ENCODE measurements around the gene HMGN3. TPM values are rescaled to one million over a fixed set of nuclear protein-coding genes. Genes with fewer than 3 reads are reported as not detected.

The HMGN3 gene
- total RNA-seq, 2 experiments from 2014 or later: 52.3 to 53.6 TPM

GRCh38 chr6:79188107-79188506 is 46.4 kb downstream of the HMGN3 start:
- Mint-ChIP-seq H3K36me3 (no peaks in the 10 kb centered on the region), H3K4me1 (no peaks in the 10 kb centered on the region), H3K4me3 (no peak overlapping the region), H3K27ac (no peak overlapping the region), H3K9me3 (peaks cover 3% of the 10 kb centered on the region), H3K27me3 (peaks cover 7% of the 10 kb centered on the region)
- no peak for DNase-seq
- no peak for ATAC-seq (ENCODE audit: low read depth)
- POLR2A ChIA-PET: no interaction called here

- H3K4me3 Mint-ChIP-seq: no peak overlapping the region
- no peak overlapping the region for H3K27ac Mint-ChIP-seq
- no peaks in the 10 kb centered on the region for H3K4me1 Mint-ChIP-seq
- H3K36me3 Mint-ChIP-seq: no peaks in the 10 kb centered on the region
- peaks cover 3% of the 10 kb centered on the region for H3K9me3 Mint-ChIP-seq
- H3K27me3 Mint-ChIP-seq: peaks cover 7% of the 10 kb centered on the region
- POLR2A ChIA-PET: no interaction called here
- ATAC-seq (ENCODE audit: low read depth) (no peak), DNase-seq (no peak)
Measured at GRCh38 chr6:79186564-79186963, 47.9 kb downstream of the HMGN3 start.

GRCh38 chr6:79184641-79185040 is 49.8 kb downstream of the HMGN3 start:
- Mint-ChIP-seq H3K27ac (no peak overlapping the region), H3K4me1 (no peaks in the 10 kb centered on the region)
- POLR2A ChIA-PET: no interaction called here

GRCh38 chr6:79184086-79184485 is 50.4 kb downstream of the HMGN3 start:
- H3K4me3 Mint-ChIP-seq: no peak overlapping the region
- no peaks in the 10 kb centered on the region for H3K36me3 Mint-ChIP-seq
- POLR2A ChIA-PET: no interaction called here
- no peak overlapping the region for H3K27ac Mint-ChIP-seq
- H3K4me1 Mint-ChIP-seq: no peaks in the 10 kb centered on the region
- H3K9me3 Mint-ChIP-seq: no peaks in the 10 kb centered on the region
- no peak for ATAC-seq (ENCODE audit: low read depth)
- H3K27me3 Mint-ChIP-seq: peaks cover 5% of the 10 kb centered on the region
- DNase-seq: no peak

More at GRCh38 chr6:79184641-79185040, 49.8 kb downstream of the HMGN3 start:
- ATAC-seq (ENCODE audit: low read depth): no peak
- Mint-ChIP-seq H3K9me3 (no peaks in the 10 kb centered on the region), H3K36me3 (no peaks in the 10 kb centered on the region), H3K4me3 (no peak overlapping the region), H3K27me3 (peaks cover 7% of the 10 kb centered on the region)
- DNase-seq: no peak

GRCh38 chr6:79180052-79180451 is 54.4 kb downstream of the HMGN3 start:
- H3K4me3 Mint-ChIP-seq: no peak overlapping the region
- no peak for ATAC-seq (ENCODE audit: low read depth)
- H3K9me3 Mint-ChIP-seq: no peaks in the 10 kb centered on the region
- H3K27me3 Mint-ChIP-seq: peaks cover 3% of the 10 kb centered on the region
- POLR2A ChIA-PET: no interaction called here
- no peak for DNase-seq
- H3K36me3 Mint-ChIP-seq: no peaks in the 10 kb centered on the region
- no peak overlapping the region for H3K27ac Mint-ChIP-seq
- no peaks in the 10 kb centered on the region for H3K4me1 Mint-ChIP-seq

DNA sequence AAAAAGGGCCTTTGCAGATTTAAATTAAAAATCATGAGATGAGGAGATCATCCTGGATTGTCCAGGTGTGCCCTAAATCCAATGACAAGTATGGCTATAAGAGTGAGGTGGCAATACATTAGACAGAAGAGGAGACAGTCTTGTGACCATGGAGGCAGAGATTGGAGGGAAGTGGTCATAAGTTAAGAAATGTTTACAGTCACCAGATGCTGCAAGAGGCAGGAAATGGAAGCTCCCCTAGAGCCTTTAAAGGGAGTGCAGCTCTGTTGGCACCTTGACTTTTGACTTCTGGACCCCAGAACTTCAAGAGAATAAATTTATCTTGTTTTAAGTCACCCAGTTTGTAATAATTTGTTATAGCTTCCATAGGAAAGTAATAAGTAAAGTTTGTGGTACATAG is 61.1 kb downstream of the HMGN3 start:
- POLR2A ChIA-PET: interaction anchor here (0.5 kb wide), 1 partner anchor 50 kb away, joined by 4 read pairs; no protein-coding TSS in a partner anchor
- no peak for DNase-seq

GRCh38 chr6:79170959-79171358 is 63.5 kb downstream of the HMGN3 start:
- no peak overlapping the region for H3K4me3 Mint-ChIP-seq
- H3K9me3 Mint-ChIP-seq: peaks cover 2% of the 10 kb centered on the region
- no peak overlapping the region for H3K27ac Mint-ChIP-seq
- H3K36me3 Mint-ChIP-seq: no peaks in the 10 kb centered on the region
- no peaks in the 10 kb centered on the region for H3K4me1 Mint-ChIP-seq
- POLR2A ChIA-PET: no interaction called here
- no peaks in the 10 kb centered on the region for H3K27me3 Mint-ChIP-seq
- no peak for ATAC-seq (ENCODE audit: low read depth)
- no peak for DNase-seq

More for the DNA sequence above, 61.1 kb downstream of the HMGN3 start:
- ATAC-seq (ENCODE audit: low read depth): peak; percentile 47
- Mint-ChIP-seq H3K27ac (no peak overlapping the region), H3K27me3 (peaks cover 3% of the 10 kb centered on the region), H3K4me1 (no peaks in the 10 kb centered on the region), H3K36me3 (no peaks in the 10 kb centered on the region), H3K4me3 (no peak overlapping the region), H3K9me3 (peaks cover 2% of the 10 kb centered on the region)

- H3K27me3 Mint-ChIP-seq: no peaks in the 10 kb centered on the region
- H3K4me1 Mint-ChIP-seq: no peaks in the 10 kb centered on the region
- no peak overlapping the region for H3K27ac Mint-ChIP-seq
- H3K4me3 Mint-ChIP-seq: no peak overlapping the region
- POLR2A ChIA-PET: interaction anchor here (0.7 kb wide), 1 partner anchor 563 kb away, joined by 4 read pairs; no protein-coding TSS in a partner anchor
- DNase-seq (no peak), ATAC-seq (ENCODE audit: low read depth) (no peak)
- H3K9me3 Mint-ChIP-seq: peaks cover 2% of the 10 kb centered on the region
- H3K36me3 Mint-ChIP-seq: no peaks in the 10 kb centered on the region
Measured at GRCh38 chr6:79170431-79170830, 64.1 kb downstream of the HMGN3 start.

DNA sequence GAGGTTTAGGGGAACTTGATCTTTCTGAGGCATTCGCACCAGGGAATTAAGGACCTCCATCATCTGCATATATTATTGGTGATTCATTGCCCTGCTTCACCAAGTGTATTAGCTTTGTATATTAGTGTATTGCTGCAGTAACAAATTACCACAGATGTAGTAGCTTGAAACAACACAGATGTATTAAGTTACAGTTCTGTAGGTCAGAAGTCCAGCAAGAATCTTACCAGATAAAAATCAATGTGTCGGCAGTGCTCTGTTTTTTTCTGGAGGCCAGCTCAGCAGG is 65.8 kb downstream of the HMGN3 start:
- Mint-ChIP-seq H3K4me3 (no peak overlapping the region), H3K27me3 (no peaks in the 10 kb centered on the region), H3K4me1 (no peaks in the 10 kb centered on the region), H3K36me3 (no peaks in the 10 kb centered on the region), H3K9me3 (peaks cover 2% of the 10 kb centered on the region), H3K27ac (no peak overlapping the region)
- POLR2A ChIA-PET: no interaction called here
- ATAC-seq (ENCODE audit: low read depth): no peak
- DNase-seq: no peak

GRCh38 chr6:79167931-79168694 is 66.4 kb downstream of the HMGN3 start:
- Mint-ChIP-seq H3K27me3 (no peaks in the 10 kb centered on the region), H3K9me3 (peaks cover 2% of the 10 kb centered on the region), H3K4me1 (no peaks in the 10 kb centered on the region), H3K36me3 (no peaks in the 10 kb centered on the region), H3K27ac (no peak overlapping the region), H3K4me3 (no peak overlapping the region)
- DNase-seq (no peak), ATAC-seq (ENCODE audit: low read depth) (no peak)
- POLR2A ChIA-PET: no interaction called here

GRCh38 chr6:79159846-79160245 is 74.6 kb downstream of the HMGN3 start:
- ATAC-seq (ENCODE audit: low read depth) (no peak), DNase-seq (no peak)
- no peaks in the 10 kb centered on the region for H3K9me3 Mint-ChIP-seq
- H3K4me3 Mint-ChIP-seq: no peak overlapping the region
- no peaks in the 10 kb centered on the region for H3K4me1 Mint-ChIP-seq
- no peaks in the 10 kb centered on the region for H3K36me3 Mint-ChIP-seq
- peaks cover 5% of the 10 kb centered on the region for H3K27me3 Mint-ChIP-seq
- H3K27ac Mint-ChIP-seq: no peak overlapping the region
- POLR2A ChIA-PET: no interaction called here

DNA sequence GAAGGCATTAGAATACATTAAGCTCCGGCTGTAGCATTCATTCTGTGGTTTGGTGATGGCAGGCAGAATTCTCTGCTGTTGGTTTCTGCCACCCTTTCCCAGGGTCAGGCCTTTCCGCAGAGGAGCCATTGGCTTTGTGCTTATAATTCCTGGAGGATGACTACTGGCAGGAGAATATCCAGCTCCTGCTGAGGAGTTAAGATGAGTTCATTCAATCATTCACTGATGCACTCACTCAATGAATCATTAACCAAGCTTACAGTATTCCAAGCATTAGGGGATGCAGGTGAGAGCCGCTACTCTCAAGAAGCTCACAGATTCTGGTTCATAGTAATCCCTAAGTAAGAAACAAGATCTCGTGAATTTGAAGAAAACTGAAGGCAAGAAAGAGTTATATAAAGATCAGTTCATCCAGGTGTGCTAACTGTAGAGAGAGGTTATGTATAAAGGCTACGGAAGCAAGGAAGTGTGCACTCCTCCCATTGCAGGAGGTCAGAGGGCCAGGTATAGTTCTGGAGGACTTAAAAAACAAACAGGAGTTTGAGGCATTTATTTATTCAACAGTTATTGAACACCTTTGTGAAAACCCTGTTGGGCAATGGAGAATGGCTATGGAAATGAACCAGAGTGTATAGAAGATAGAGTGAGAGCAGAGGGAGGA is 75.5 kb downstream of the HMGN3 start:
- DNase-seq (no peak), ATAC-seq (ENCODE audit: low read depth) (no peak)
- no peak overlapping the region for H3K27ac Mint-ChIP-seq
- H3K4me3 Mint-ChIP-seq: no peak overlapping the region
- POLR2A ChIA-PET: no interaction called here
- no peaks in the 10 kb centered on the region for H3K36me3 Mint-ChIP-seq
- H3K27me3 Mint-ChIP-seq: peaks cover 8% of the 10 kb centered on the region
- no peaks in the 10 kb centered on the region for H3K9me3 Mint-ChIP-seq
- no peaks in the 10 kb centered on the region for H3K4me1 Mint-ChIP-seq

DNA sequence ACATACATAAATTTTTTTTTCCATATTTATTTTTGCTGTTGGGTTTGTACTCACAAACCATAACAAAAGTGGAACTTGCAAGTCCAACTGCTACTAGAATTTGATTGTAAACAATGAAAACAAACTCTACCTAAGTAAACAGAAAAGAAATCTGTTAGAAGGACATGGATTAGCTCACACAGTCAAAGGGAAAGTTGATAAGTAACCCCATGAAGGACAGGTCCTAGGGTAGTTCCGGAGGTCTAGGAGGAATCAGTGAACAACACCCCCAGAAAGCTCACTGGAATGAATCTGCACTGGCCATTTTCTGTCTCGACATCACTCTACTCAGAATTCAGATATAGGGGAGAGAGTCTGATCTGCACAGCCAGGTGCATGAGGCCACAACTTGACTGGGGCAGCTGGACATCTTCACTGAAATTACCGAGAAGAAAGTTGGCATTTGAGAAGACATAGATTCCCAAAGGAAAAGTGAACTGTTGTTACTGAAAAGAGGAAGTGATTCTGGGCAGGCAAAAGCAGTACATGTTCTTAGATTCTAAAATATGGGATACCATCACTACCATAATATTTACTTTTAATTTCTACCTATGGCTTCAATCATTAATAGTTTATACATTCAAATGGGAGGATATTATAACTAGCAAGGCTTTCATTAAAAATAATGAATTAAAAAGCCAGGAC is 76.4 kb downstream of the HMGN3 start:
- Mint-ChIP-seq H3K9me3 (no peaks in the 10 kb centered on the region), H3K4me3 (no peak overlapping the region), H3K27ac (no peak overlapping the region), H3K36me3 (no peaks in the 10 kb centered on the region), H3K27me3 (peaks cover 8% of the 10 kb centered on the region), H3K4me1 (no peaks in the 10 kb centered on the region)
- ATAC-seq (ENCODE audit: low read depth) (no peak), DNase-seq (no peak)
- POLR2A ChIA-PET: no interaction called here

- H3K4me3 Mint-ChIP-seq: no peak overlapping the region
- ATAC-seq (ENCODE audit: low read depth): no peak
- no peak for DNase-seq
- no peak overlapping the region for H3K27ac Mint-ChIP-seq
- H3K9me3 Mint-ChIP-seq: no peaks in the 10 kb centered on the region
- H3K27me3 Mint-ChIP-seq: peaks cover 8% of the 10 kb centered on the region
- no peaks in the 10 kb centered on the region for H3K36me3 Mint-ChIP-seq
- H3K4me1 Mint-ChIP-seq: no peaks in the 10 kb centered on the region
- POLR2A ChIA-PET: no interaction called here
Measured at GRCh38 chr6:79152269-79152737, 82.2 kb downstream of the HMGN3 start.
